Lung (tissue), 12 donors: ENCODE measurements around the gene NFX1. TPM values are rescaled to one million over a fixed set of nuclear protein-coding genes. Genes with fewer than 3 reads are reported as not detected.
A peak's percentile ranks its signal among the peaks of the same experiment; 100 is the strongest.
"Not testable (repeated sequence)": the region's sequence is repeated elsewhere in the genome, so short reads cannot be mapped to it uniquely, and the experiment has no call there.

Experiments
- ATAC-seq: fragments of 200-7000 bp; cut with Tn5 transposase; one replicate; pipeline ENCODE4 v1.9.1; 2020; ENCODE audit warnings: moderate number of reproducible peaks; ENCODE audit not compliant: insufficient read depth, low FRiP score
- DNase-seq, 3 donors: peaks; one replicate each; pipeline ENCODE4 v3.0.0-alpha.2; 2013 to 2017
- H3K27ac ChIP-seq, 2 donors: one replicate each; pipeline ENCODE4 v1.5.1; 2013; ENCODE audit warnings: mild to moderate bottlenecking in 2 of 2, moderate library complexity in 2 of 2, control low read depth in 1 of 2, inconsistent platforms in 1 of 2, low read depth in 1 of 2, low read length in 1 of 2
- H3K27me3 ChIP-seq, 3 donors: one replicate each; pipeline ENCODE4 v1.5.1; 2013; ENCODE audit warnings: low read length in 2 of 3; ENCODE audit not compliant: control insufficient read depth in 3 of 3, insufficient read depth in 3 of 3
- H3K36me3 ChIP-seq, 4 donors: one replicate each; pipeline ENCODE4 v1.5.1; 2013; ENCODE audit warnings: low read length in 4 of 4, mild to moderate bottlenecking in 1 of 4, moderate library complexity in 1 of 4; ENCODE audit not compliant: control insufficient read depth in 4 of 4, insufficient read depth in 4 of 4
- H3K4me1 ChIP-seq, 5 donors: one replicate each; pipeline ENCODE4 v1.5.1; 2013; ENCODE audit warnings: low read length in 5 of 5, mild to moderate bottlenecking in 2 of 5, moderate library complexity in 1 of 5; ENCODE audit not compliant: control insufficient read depth in 5 of 5, insufficient read depth in 5 of 5
- H3K4me3 ChIP-seq: one replicate; pipeline ENCODE4 v1.5.1; 2013; ENCODE audit warnings: mild to moderate bottlenecking, control low read depth, moderate library complexity
- H3K9ac ChIP-seq, 2 donors: one replicate each; pipeline ENCODE4 v1.5.1; 2013; ENCODE audit warnings: low read length in 2 of 2, control low read depth in 1 of 2; ENCODE audit not compliant: insufficient read depth in 1 of 2
- H3K9me3 ChIP-seq, 4 donors: one replicate each; pipeline ENCODE4 v1.5.1; 2013; ENCODE audit warnings: low read length in 3 of 4, mild to moderate bottlenecking in 1 of 4, moderate library complexity in 1 of 4; ENCODE audit not compliant: control insufficient read depth in 4 of 4, insufficient read depth in 3 of 4
- WGBS, 2 donors: extraction: QIAGEN DNeasy Blood & Tissue Kit; methylation state at CpG; one replicate each; pipeline ENCODE4 v1.1.7; 2013; 5-methylcytosine and 5-hydroxymethylcytosine counted together
- polyA plus RNA-seq, 2 donors: library from polyadenylated mRNA; stranded (reverse); fragments of 200-250 nt; gene quantifications; one replicate each; pipeline ENCODE4 v1.2.1, GENCODE V29; 2013
- total RNA-seq, 2 donors: library from RNA; depleted of rRNA in 1 of 2; stranded (reverse); fragments of >200 nt in 1 of 2; gene quantifications; one replicate each; pipeline ENCODE4 v1.2.1, GENCODE V29; 2014 to 2021
- TF ChIP-seq, protein P1 (sequence below): IDR thresholded peaks from 2 replicates; pipeline ENCODE4 v1.5.1; 2012; ENCODE audit warnings: mild to moderate bottlenecking; ENCODE audit errors: control extremely low read depth, extremely low read depth
- donor health status: control.
- donor health status: control.
- donor health status: Bipolar disorder and iron deficiency.
- donor health status: healthy.
- donor health status: DM: yes; HTN: yes; CAD: no.

NFX1 gene
- total and polyA plus RNA-seq, 4 donors = 13.1 to 43.4 (median 26.3) TPM

GRCh38 chr9:33380390-33381094 lies 90.2 kb downstream of the NFX1 start:
- no peak for DNase-seq
- Histone ChIP-seq H3K4me3 (no peak overlapping the region), H3K36me3 (no peaks in the 10 kb centered on the region), H3K9ac (no peak overlapping the region), H3K27me3 (no peaks in the 10 kb centered on the region), H3K4me1 (peaks cover 0 to 3% (median 0%) of the 10 kb centered on the region in 5 donors), H3K27ac (no peak overlapping the region), H3K9me3 (no peaks in the 10 kb centered on the region)
- TF ChIP-seq, protein P1, sequence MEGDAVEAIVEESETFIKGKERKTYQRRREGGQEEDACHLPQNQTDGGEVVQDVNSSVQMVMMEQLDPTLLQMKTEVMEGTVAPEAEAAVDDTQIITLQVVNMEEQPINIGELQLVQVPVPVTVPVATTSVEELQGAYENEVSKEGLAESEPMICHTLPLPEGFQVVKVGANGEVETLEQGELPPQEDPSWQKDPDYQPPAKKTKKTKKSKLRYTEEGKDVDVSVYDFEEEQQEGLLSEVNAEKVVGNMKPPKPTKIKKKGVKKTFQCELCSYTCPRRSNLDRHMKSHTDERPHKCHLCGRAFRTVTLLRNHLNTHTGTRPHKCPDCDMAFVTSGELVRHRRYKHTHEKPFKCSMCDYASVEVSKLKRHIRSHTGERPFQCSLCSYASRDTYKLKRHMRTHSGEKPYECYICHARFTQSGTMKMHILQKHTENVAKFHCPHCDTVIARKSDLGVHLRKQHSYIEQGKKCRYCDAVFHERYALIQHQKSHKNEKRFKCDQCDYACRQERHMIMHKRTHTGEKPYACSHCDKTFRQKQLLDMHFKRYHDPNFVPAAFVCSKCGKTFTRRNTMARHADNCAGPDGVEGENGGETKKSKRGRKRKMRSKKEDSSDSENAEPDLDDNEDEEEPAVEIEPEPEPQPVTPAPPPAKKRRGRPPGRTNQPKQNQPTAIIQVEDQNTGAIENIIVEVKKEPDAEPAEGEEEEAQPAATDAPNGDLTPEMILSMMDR = no peak
- no peak for ATAC-seq
- WGBS, 2 donors = 89 to 90% methylated on average over 5 of the region's 5 CpGs

DNA sequence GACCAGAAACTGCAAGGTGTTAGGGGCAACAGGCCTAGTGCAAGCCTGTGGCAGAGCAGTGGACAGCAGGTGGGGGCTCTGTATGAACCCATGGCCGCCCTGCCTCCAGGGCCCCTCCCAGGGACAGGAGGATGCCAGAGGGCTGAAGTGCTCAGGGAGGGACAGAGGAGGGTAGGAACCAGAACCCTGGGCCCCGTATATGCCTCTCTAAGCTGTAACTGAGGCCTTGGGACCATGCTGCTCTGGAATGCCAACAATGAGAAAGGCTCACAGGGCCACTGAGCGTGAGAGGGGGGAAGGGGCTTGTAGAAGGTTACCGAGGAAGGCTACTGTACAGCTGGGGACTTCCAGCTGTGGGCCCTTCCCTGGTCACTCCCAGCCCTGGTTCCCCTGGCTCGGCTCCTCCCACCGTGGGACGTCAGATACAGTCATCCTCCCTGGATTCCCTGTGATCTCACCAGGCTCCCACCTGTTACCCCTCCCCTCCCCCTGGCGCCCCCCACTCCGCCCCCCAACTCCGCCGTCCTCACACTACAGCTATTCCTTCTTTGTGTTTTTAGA lies 91.0 kb downstream of the NFX1 start:
- peaks cover 0 to 3% (median 0%) of the 10 kb centered on the region in 5 donors for H3K4me1 ChIP-seq
- no peaks in the 10 kb centered on the region for H3K9me3 ChIP-seq
- no peaks in the 10 kb centered on the region for H3K27me3 ChIP-seq
- TF ChIP-seq, protein P1 = no peak
- no peak for DNase-seq
- ATAC-seq = no peak
- no peak overlapping the region for H3K4me3 ChIP-seq
- WGBS, 2 donors = 76 to 85% methylated on average over 11 of the region's 11 CpGs
- H3K9ac ChIP-seq = peak overlapping the region in 1 of 2 donors; percentile 11
- H3K27ac ChIP-seq = no peak overlapping the region
- no peaks in the 10 kb centered on the region for H3K36me3 ChIP-seq

GRCh38 chr9:33382397-33382796 lies 92.1 kb downstream of the NFX1 start:
- H3K27ac ChIP-seq, H3K9ac ChIP-seq, H3K9me3 ChIP-seq, H3K4me3 ChIP-seq, H3K27me3 ChIP-seq, H3K36me3 ChIP-seq, DNase-seq, ATAC-seq, H3K4me1 ChIP-seq: not testable (repeated sequence)
- 69 to 85% methylated on average over 8 to 10 of the region's 10 CpGs for WGBS, 2 donors

GRCh38 chr9:33383396-33383795 lies 93.1 kb downstream of the NFX1 start:
- H3K9ac ChIP-seq, ATAC-seq, H3K4me3 ChIP-seq, DNase-seq, H3K27ac ChIP-seq, H3K4me1 ChIP-seq, H3K36me3 ChIP-seq, H3K9me3 ChIP-seq, H3K27me3 ChIP-seq: not testable (repeated sequence)
- 95 to 96% methylated on average over 11 of the region's 11 CpGs for WGBS, 2 donors

DNA sequence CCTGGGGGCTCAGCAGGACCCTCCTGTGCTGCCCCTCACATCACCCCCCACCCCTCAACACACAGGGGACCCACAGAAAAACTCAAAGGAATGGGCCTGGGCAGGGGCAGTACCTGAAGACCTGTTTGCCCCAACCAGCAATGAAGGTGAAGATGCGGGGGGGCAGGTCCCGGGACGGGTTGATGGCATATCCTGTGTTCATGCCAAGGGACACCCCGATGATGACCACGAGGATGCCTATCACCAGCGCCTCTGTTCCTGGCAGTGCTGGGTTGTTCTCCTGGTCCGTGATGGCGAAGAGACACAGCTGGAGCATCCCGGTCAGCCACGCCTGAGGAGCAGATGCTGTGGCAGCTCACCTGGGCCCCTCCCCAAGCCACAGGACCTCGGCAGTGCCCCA lies 95.2 kb downstream of the NFX1 start:
- ATAC-seq, DNase-seq, H3K4me3 ChIP-seq, H3K27me3 ChIP-seq, H3K9me3 ChIP-seq, H3K4me1 ChIP-seq, H3K27ac ChIP-seq, H3K9ac ChIP-seq, H3K36me3 ChIP-seq: not testable (repeated sequence)
- WGBS, 2 donors = 95 to 96% methylated on average over 11 of the region's 11 CpGs

- not testable (repeated sequence) for H3K27me3 ChIP-seq, ATAC-seq, H3K4me3 ChIP-seq, H3K9me3 ChIP-seq, H3K36me3 ChIP-seq, H3K9ac ChIP-seq, DNase-seq, H3K4me1 ChIP-seq, H3K27ac ChIP-seq
- WGBS, 2 donors = 82 to 89% methylated on average over 23 of the region's 23 CpGs
Observed at GRCh38 chr9:33385979-33386640, 95.8 kb downstream of the NFX1 start.
